Stimulated activated CD8-positive, alpha-beta memory T cell treated with anti-CD3 and anti-CD28 coated beads, Interleukin-2, amount 100 ng/mL, for 48 hours (primary cell): Measurements from ENCODE around the gene EBPL.

Source experiments
- DNase-seq, 2 donors: peaks; one replicate each; pipeline ENCODE4 v3.0.0-alpha.2; 2020; ENCODE audit warnings: low read depth in 2 of 2

Gene EBPL

DNA sequence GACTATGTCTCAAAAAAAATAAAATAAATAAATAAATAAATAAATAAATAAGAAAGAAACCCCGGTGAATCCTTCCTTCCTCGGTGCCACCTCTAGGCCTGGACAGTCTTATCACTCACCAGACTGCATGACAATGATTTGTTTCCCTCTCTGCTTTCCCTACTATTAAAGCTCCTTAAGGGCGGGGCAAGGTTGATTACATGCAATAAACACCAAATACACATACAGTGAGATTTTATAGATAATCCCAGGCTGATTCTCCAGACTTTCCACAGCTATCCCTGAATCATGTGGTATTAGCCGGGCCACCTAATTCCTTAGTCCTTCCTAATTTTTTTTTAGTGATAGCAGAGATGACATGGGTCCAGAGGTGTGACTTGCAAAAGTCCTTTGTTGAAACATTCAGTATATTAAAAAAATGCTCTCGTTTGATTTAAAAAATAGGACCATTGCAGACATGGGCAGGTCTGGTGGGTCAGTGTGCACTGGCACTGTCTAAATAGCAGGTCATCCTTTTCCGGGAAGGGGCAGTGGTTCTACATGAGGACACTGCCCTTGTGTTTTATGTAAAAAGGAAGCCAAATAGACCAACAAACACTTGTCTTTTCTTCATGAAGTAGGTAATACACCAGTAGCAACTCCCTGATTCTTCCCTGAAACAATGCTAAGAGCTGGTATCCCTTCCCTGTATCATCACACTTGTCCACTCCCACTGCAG is 14.5 kb downstream of the EBPL start:
- DNase-seq = no peak

DNA sequence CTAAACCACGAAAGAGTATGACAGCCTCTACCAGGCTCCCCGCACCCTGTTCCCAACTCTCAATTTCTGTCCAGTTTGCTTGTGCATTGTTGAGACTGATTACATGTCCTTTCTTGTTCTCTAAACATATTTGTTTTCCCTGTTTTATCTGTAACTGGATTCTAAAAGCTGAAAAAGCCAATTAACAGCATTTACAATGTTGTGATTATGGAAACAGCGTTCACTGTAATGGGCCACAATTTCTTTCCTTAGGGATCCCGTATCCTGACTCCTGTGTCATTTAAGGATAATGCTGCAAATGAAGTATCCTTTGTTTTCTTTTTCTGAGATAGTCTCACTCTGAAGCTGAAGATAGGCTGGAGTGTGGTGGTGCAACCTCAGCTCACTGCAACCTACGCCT is 20.5 kb downstream of the EBPL start:
- DNase-seq = no peak

DNA sequence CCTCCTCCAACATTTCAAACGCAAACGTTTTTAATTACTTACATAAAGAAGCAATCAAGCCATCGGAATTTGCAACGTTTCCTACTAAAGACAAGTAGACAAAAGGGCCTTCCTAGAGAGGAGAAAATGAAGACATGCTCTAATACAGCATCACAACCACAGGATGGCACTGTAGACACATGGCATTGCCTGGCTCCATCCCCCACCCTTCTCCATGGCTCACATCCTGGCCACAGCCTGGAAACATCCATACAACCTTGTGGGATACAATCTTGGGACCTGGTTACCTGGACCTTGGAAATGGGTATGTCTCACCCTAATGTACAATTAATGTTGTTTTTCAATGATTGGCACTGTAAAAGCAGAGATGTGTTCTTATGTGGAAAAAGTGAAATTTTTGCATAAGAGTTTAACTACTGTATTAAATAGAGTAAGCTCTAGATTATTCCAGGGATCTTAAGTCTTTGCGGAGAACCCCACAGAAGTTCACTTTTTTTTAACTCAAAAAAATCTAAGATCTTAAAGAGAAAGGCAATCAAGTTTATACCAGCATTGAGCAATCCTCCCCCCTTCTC is 21.5 kb downstream of the EBPL start:
- no peak for DNase-seq

DNA sequence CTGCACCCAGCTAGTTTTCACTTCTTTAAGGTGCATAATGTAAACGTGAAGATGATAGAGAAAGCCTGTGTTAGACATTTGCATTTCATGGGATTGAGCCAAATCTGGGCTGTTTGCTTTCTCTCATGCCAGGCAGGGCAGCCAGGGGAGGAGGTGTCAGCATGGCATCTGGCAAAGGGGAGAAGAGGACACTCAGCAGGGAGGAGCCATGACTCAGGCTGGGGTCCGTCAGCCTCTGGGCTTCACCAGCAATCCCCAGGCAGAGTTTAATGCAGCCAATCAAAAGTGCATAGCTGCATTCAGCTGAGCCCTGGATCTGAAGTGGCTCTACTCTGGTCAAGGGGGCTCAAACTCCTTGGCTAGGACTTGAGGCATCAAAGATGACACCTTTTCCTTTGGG is 23.5 kb downstream of the EBPL start:
- DNase-seq = no peak

DNA sequence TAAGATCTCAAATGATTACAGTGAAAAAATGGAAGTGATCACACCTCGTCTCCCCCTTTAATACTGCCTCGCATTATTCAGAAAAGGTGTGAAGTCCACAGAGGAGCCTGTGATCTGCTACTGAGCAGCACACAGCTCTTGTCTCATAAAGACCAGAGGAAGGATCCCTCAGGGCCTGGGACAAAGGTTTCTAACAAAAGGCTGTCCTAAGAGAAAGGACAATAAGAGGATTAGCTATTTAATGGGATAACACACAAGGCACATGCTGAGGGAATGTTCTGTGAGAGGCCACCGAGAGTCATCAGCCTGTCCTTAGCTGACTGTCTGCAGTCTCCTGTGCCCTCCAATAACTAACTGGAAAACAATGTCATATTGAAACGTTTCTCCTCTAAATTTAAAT is 26.7 kb downstream of the EBPL start:
- no peak for DNase-seq

DNA sequence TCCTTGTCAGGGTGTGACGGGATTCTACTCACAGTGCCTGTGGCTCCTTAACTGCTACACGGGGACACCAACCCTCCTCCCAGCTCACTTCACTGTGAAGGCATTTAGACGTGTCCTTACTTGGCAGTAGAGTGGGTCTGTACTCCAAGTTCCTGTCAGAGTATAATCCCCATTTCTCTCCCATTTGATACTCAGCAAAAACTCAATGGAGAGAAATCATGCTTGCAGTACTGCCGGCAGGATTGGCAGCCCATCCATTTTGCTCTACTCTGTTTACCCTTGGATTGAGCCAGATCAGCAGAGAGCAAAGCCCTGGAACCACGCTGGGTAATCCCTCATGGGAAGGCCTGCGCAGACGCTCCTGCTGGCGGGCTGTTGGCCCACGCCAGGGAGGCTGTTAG is 34.0 kb downstream of the EBPL start:
- no peak for DNase-seq

DNA sequence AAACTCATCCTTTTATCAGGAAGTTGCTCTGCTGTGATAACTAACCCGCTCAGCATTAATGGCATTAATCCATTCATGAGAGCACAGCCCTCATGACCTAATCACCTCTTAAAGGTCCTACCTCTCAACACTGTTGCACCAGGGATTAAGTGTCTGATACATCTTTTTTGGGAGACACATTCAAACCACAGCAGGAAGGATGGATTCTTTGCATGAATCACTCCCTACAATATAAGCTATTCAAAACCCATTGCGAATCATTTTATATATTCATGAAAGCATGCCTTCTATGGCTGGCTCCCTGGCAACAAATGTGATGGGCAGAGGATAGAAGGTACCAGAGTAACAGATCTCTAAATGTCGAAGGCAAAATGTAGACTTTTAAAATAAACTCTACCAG is 35.4 kb downstream of the EBPL start:
- DNase-seq = no peak

DNA sequence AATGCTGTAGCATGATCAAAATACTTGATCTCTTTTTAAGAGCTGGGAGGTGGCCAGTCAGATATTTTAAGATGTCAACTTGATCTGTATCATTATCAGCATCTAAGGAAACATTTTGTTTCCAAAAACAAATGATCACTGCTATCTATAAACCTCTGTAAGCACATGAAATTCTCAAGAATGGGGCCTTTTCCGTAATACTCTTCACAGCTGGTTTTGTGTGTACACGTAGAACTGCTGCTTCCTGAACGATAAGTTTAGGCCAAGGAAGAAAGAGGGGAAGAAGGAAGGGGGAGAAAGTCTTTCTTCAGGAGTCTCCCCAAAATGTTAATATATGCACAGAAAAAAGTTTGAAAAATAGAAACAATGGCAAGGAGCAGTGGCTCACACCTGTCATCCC is 37.3 kb downstream of the EBPL start:
- DNase-seq = no peak

DNA sequence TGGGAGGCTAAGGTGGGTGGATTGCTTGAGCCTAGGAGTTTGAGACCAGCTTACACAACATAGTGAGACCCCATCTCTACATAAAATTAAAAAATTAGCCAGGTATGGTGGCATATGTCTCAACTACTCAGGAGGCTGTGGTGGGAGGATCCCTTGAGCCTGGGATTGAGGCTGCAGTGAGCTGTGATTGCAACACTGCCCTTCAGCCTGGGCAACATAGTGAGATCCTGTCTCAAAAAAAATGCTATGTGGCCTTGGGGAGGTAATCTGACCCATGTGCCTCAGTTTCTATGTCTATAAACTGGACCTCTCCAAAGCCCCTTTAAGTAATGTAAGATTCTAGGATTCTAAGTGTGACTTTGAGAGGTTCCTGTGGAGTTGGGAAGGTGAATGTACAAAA is 37.8 kb downstream of the EBPL start:
- DNase-seq = no peak

DNA sequence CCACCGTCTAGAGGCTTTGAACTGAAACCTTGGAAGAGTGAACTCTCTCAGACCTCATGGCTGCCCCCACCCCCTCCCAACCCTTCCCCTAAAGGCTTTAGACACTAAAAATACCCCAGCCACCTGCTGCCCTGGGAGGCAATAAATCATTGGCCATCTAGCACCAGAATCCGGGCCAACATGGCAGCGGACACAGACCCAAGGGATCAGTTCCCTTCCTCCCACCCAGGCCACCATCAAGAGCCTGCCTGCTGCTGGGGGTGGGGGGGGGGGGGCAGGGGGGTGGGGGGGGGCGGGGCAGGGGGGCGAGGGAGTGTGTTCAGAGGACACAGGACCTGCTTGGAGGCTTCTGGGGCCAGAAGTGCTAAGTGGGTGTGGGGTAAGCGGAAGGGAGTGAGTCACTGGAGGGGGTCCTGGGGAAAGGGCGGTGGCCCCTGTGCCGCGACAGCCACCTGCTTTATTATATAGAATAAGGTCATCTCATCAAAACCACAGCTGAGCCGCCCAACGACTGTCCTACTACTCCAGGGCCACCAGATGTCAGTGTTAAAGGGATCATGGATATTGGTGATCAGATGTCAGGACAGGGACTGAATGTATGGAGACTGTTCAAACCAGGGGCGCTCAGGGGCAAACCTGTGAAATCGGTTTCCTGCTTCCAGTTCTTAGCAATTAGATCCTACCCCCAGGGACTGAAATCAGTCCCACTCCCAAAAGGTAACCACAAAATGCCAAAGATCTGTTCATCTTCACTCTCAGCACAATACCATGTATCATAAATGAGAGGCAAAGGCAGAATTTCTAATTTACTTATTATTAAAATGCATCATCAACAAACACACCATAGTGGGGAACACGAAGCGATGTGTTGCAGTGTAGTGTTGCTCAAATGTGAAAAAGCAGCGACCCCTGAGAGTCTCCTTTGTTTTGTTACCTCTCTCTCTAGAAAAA is 38.7 kb downstream of the EBPL start:
- no peak for DNase-seq

DNA sequence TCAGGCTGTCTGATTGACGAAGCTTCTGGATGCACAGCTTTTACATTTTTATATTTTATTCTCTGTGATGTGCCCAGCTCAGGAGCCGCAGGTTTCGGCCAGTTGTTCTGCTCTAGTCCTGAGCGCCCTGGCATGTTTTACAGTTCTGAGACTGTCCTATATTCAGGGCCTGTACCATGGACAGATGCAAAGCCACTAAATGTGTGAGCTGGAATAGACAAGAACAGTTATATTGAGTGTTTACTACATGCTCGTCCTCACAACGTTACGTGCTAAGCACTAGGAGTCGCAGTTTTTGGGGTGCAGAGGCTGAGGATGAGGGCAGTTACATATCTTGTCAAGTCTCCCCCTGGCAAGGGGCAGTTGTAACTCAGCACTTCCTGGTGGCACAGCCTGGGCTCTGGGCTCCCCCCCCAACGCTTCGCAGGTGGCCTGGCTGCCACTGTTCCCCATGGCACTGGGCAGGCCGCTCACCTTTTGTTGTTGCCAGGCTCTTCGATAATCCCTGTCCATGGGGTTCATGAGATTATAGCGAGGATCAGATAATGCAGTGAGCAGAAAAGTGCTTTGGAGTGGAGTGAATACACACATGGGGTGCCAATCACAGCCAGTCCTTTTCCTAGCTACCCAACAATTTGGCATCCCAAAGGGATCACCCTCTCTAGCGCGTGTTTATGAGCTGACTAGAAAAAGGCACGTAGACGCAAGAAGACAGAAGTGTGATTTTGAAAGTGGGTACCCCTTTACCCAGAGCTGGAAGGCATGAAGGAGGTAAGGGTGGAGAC is 39.5 kb downstream of the EBPL start:
- no peak for DNase-seq

DNA sequence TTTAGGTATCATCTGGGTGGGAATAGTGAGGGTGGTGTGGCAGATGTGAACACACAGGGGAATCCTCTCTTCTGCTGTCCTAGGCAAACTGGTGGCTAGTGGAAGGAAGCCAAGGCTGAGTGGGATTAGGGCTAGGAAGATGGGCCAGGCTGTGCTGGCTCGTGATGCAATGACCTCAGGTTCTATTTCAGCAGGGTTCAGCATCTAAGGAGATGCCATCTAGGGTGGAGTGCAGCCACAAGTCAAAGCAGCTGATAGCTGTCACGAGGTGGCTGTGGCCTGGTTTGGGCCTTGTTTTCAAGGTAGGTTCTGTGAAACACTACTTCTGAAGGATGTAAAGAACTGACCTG is 41.3 kb downstream of the EBPL start:
- no peak for DNase-seq

DNA sequence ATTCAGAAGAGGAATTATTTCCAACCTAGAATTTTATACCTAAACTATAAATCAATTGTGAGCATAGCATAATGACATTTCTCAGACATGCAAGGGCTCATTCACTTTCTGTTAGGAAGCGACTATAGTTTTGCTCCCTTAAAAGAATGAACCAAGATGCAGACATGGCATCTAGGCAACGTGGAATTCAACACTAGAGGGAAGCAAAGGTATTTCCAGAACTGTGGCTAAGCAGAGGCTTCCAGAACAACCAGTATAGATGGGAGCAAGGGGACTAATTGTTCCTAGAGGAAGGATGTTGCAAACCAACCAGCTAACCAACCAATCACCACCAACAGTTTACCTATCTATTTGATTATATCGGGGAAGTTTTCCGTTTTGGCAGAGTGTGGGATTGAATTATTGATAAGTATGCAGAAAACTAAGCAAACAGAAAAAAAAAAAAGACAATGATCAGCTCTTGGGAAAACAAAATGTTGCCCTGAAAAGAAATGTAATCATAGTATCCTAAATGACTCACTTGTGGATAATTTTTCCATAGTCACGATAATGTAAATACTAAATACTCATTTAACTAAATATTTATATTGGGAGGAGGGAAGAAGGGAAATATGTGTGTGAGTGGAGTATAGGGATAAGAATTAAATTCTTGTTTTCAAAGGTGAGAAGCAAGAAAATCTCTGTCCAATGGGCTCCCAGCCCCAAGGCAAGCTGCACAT is 41.9 kb downstream of the EBPL start:
- no peak for DNase-seq

DNA sequence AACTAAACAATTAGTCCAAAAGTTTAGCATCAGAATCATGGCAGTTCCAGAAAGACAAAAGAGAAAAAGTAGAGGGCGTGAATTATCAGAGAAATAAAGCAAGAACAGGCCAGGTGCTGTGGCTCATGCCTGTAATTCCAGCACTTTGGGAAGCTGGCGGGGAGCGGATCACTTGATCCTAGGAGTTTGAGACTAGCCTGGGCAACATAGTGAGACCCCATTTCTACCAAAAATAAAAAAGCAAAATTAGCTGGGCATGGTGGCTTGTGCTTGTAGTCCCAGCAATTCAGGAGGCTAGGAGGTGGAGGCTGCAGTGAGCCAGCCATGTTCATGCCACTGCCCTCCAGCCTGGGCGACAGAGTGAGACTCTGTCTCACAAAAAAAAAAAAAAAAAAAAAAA is 44.6 kb downstream of the EBPL start:
- DNase-seq = no peak

DNA sequence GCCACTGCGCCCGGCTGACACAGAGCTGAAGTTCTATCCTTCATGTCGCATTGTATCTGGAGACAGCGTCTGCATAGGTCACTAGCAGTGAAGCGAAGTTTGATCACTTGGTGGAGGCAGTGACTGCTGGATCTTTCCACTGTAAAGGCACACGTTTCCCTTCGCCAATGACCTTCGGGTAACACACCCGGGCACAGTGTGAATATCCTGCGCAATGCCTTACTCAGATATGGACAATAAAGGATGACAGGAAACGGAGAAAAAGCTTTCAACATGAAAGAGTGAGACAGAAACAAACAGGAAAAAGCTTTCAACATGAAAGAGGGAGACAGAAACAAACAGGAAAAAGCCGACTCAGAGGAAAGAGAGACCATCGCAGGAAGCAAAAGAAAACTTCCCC is 45.8 kb downstream of the EBPL start:
- no peak for DNase-seq

DNA sequence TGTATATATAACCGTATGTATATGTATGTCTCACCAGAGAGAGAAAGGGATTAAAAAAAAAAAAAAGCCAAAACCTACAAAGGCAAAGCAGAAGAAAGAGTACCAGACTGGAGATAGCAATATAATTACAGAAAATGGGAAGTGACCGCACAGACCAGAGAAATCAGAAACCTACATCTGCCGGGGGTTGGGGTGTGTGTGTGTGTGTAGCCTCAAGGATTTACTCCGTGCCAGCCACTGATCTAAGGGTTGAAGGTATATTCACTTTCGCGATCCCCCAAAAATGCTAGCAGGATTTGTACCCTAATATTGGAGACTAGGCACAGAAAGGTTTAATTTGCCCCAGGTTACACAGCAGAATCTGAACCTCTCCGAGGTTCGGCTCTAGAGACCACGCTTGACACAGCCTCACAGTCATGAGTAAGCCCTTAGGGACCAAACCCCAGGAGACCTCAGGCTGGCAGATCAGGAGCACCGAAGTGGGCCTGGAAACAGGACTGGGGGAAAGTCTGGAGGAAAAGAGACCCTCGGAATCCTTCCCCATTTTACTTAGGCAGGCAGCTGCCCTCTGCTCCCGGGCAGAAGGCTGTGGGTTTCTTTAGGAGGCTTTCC is 48.1 kb downstream of the EBPL start:
- DNase-seq = no peak

DNA sequence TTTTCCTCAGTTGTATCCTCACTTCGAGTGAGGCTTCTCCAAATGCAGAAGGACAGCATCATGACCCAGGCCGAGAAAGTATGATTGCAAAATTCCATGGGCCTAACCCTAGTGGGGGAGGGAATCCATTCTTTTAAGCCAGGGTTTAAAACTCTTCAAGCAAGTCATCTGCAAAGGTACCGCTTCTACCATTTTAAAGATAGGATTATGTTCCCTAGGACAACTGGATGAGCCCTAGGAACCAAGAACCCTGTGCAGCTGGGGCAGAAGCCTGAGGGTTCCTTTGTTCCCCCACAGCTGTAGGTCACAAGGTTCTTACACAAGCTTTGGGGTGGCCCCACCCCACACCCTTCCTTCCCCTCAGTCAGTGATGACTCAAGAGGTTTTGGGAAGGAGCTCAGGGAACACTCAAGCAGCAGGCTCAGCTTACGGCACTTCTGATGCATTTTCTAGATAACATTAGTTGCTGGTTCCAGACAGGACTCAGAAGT is 49.4 kb downstream of the EBPL start:
- DNase-seq = no peak

DNA sequence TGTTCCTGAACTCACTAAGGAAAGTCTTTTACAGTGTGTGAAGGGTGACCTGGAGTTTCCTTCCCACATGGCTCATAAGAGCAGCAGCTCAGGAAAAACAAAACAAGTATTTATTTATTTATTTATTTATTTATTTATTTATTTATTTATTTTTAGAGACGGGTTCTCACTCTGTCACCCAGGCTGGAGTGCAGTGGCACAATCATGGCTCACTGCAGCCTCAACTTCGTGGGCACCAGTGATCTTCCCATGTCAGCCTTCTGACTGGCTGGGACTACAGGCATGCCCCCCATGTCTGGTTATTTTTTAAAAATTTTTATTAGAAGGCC is 52.6 kb downstream of the EBPL start:
- no peak for DNase-seq

DNA sequence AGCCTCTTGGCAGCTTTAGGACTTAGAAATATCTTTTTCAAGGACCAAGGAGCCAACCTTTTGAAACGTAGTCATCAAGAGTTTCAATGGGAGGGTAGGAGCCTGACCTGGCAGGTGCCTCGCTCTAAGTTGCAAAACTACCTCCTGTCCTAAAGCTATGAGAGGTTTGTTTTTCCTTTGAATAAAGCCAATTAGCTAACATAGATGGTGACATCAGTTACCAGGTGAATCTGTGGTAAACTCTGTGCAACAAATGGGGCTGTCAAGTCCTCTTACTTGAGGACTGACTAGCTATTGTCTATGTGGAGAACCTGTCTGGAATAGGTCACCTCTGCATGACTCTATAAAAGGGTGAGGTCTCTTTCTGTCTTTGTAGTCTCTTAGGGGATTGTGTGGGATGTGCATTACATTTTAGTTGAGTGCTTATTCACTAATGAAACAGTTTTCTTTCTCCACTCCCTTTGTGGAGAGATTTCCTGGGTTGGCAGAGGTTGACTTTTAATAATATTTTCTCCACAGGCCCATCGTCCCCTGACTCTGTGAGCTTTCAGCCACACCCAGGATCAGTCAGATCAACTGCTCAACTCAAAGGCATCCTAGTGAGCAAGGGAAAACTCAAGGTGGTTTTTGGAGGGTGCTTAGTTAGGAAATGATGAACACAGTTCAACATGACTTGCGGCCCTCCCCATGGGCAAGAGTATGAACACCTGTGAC is 53.1 kb downstream of the EBPL start:
- no peak for DNase-seq

DNA sequence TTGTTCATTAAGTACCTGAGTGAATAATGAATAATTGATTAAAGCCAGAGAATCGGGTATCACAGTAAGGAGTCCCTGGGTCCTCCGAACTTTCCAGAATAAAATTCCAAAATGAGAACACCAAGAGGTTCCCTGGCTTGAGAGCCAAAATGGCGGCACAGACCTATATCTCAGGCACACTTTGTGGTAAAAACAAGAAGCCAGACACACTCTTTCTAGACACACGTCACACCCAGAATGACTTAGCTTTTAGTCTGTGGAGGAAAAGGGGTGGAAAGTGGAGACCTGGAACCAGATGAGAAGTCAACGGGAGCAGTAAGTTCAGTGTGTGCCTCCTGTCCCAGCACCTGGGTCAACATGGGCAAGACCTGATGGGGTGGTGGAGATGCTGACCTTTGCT is 54.6 kb downstream of the EBPL start:
- DNase-seq = no peak
